Neuronal stem cell (in vitro differentiated cells): Measurements from ENCODE around the gene GPR17.

ENCODE experiments used
- DNase-seq: peaks from one replicate; pipeline ENCODE4 v3.0.0-alpha.2; 2013; ENCODE audit warnings: low spot score
- H2AFZ ChIP-seq: one replicate; pipeline ENCODE4 v1.6.1; 2013; ENCODE audit warnings: mild to moderate bottlenecking, low read length, inconsistent platforms
- H2AK5ac ChIP-seq: 2 replicates; pipeline ENCODE4 v1.6.1; 2013; ENCODE audit warnings: low read depth, mild to moderate bottlenecking, inconsistent platforms, low read length, moderate library complexity, mixed read lengths
- H2BK120ac ChIP-seq: 2 replicates; pipeline ENCODE4 v1.6.1; 2013; ENCODE audit warnings: low read depth, mild to moderate bottlenecking, inconsistent platforms, low read length, moderate library complexity, mixed read lengths
- H2BK12ac ChIP-seq: one replicate; pipeline ENCODE4 v1.6.1; 2013; ENCODE audit warnings: low read length, inconsistent platforms
- H2BK15ac ChIP-seq: 2 replicates; pipeline ENCODE4 v1.6.1; 2013; ENCODE audit warnings: mild to moderate bottlenecking, low read length, inconsistent platforms, mixed read lengths
- H2BK5ac ChIP-seq: one replicate; pipeline ENCODE4 v1.6.1; 2013; ENCODE audit warnings: inconsistent platforms, mild to moderate bottlenecking, low read length, moderate library complexity
- H3K14ac ChIP-seq: one replicate; pipeline ENCODE4 v1.6.1; 2013; ENCODE audit warnings: low read length, inconsistent platforms
- H3K18ac ChIP-seq: 2 replicates; pipeline ENCODE4 v1.6.1; 2013; ENCODE audit warnings: low read length, inconsistent platforms
- H3K23ac ChIP-seq: 2 replicates; pipeline ENCODE4 v1.6.1; 2013; ENCODE audit warnings: low read depth, mild to moderate bottlenecking, mixed read lengths, low read length, inconsistent platforms; ENCODE audit not compliant: poor library complexity
- H3K27ac ChIP-seq: replicated peaks from 3 replicates; pipeline ENCODE4 v1.5.1; 2013; ENCODE audit warnings: low read length, inconsistent platforms
- H3K27me3 ChIP-seq, 3 experiments: 2 replicates each; pipeline ENCODE4 v1.6.1; 2013; ENCODE audit warnings: low read length in 3 of 3, mild to moderate bottlenecking in 2 of 3, inconsistent platforms in 1 of 3, low read depth in 1 of 3, mixed read lengths in 1 of 3, moderate library complexity in 1 of 3; ENCODE audit not compliant: control insufficient read depth in 3 of 3, insufficient read depth in 3 of 3
- H3K36me3 ChIP-seq, 2 donors: replicated peaks in 1 of 2; 2 replicates each; pipeline ENCODE4 v1.6.1; 2013; ENCODE audit warnings: low read length in 2 of 2; ENCODE audit not compliant: control insufficient read depth in 2 of 2, insufficient read depth in 2 of 2
- H3K4ac ChIP-seq: 2 replicates; pipeline ENCODE4 v1.6.1; 2013; ENCODE audit warnings: inconsistent platforms, mild to moderate bottlenecking, low read length, moderate library complexity
- H3K4me1 ChIP-seq, 2 donors: 1 replicate in 1 of 2; 2 replicates in 1 of 2; pipeline ENCODE4 v1.6.1; 2013; ENCODE audit warnings: low read length in 2 of 2, low read depth in 1 of 2; ENCODE audit not compliant: control insufficient read depth in 2 of 2, insufficient read depth in 1 of 2
- H3K4me2 ChIP-seq: one replicate; pipeline ENCODE4 v1.6.1; 2013; ENCODE audit warnings: mild to moderate bottlenecking, low read length, inconsistent platforms; ENCODE audit not compliant: insufficient read depth, poor library complexity, severe bottlenecking
- H3K4me3 ChIP-seq, 2 donors: 2 replicates each; pipeline ENCODE4 v1.5.1; 2013; ENCODE audit warnings: low read length in 2 of 2, mild to moderate bottlenecking in 2 of 2, inconsistent platforms in 1 of 2, moderate library complexity in 1 of 2
- H3K79me1 ChIP-seq: one replicate; pipeline ENCODE4 v1.6.1; 2013; ENCODE audit warnings: low read depth, mild to moderate bottlenecking, inconsistent platforms, low read length, moderate library complexity
- H3K9ac ChIP-seq: one replicate; pipeline ENCODE4 v1.6.1; 2013; ENCODE audit warnings: mild to moderate bottlenecking, low read depth, low read length, inconsistent platforms; ENCODE audit not compliant: poor library complexity
- H3K9me3 ChIP-seq, 2 donors: replicated peaks in 1 of 2; 2 replicates each; pipeline versions ENCODE3 to v1.6.1; 2013; ENCODE audit warnings: low read length in 2 of 2, mild to moderate bottlenecking in 2 of 2, inconsistent platforms in 1 of 2, low read depth in 1 of 2, mixed read lengths in 1 of 2, moderate library complexity in 1 of 2; ENCODE audit not compliant: control insufficient read depth in 2 of 2, insufficient read depth in 1 of 2
- H4K8ac ChIP-seq: one replicate; pipeline ENCODE4 v1.6.1; 2013; ENCODE audit warnings: low read depth, mild to moderate bottlenecking, inconsistent platforms, low read length, moderate library complexity
- H4K91ac ChIP-seq: one replicate; pipeline ENCODE4 v1.6.1; 2013; ENCODE audit warnings: low read length, low read depth, mild to moderate bottlenecking, inconsistent platforms; ENCODE audit not compliant: poor library complexity
- WGBS, 2 donors: extraction: QIAGEN DNeasy Blood & Tissue Kit; methylation state at CpG; one replicate each; pipeline ENCODE4 v1.1.7; 2013; ENCODE audit warnings: missing lambda C conversion rate in 2 of 2, mixed read lengths in 1 of 2; ENCODE audit not compliant: insufficient read length in 2 of 2, insufficient replicate concordance in 1 of 2; ENCODE audit errors: extremely low coverage in 2 of 2; 5-methylcytosine and 5-hydroxymethylcytosine counted together

The GPR17 gene

GRCh38 chr2:127632592-127633489 lies 13.1 kb upstream of the GPR17 start:
- peak overlapping the region; percentile 46 for H2AK5ac ChIP-seq
- no peak overlapping the region for H2AFZ ChIP-seq
- peak overlapping the region; percentile 73 for H3K23ac ChIP-seq
- no peaks in the 10 kb centered on the region for H3K79me1 ChIP-seq
- peak overlapping the region; percentile 11 for H3K4ac ChIP-seq
- H3K4me2 ChIP-seq = no peak overlapping the region
- H3K14ac ChIP-seq = peak overlapping the region; percentile 38
- no peak overlapping the region for H2BK120ac ChIP-seq
- WGBS, 2 donors = no CpG with 5 or more reads among the region's 25 CpGs
- H2BK12ac ChIP-seq = no peak overlapping the region
- no peak overlapping the region for H3K4me3 ChIP-seq
- no peak for DNase-seq
- peak overlapping the region; percentile 81 for H2BK15ac ChIP-seq
- no peak overlapping the region for H3K27ac ChIP-seq
- H3K4me1 ChIP-seq = peaks cover 7 to 9% of the 10 kb centered on the region in 2 donors
- peak overlapping the region; percentile 13 for H2BK5ac ChIP-seq
- no peaks in the 10 kb centered on the region for H3K36me3 ChIP-seq
- no peaks in the 10 kb centered on the region for H3K27me3 ChIP-seq
- H3K9ac ChIP-seq = no peak overlapping the region
- no peaks in the 10 kb centered on the region for H3K9me3 ChIP-seq
- no peak overlapping the region for H4K8ac ChIP-seq
- H4K91ac ChIP-seq = peak overlapping the region; percentile 53
- H3K18ac ChIP-seq = peak overlapping the region; percentile 65

GRCh38 chr2:127633556-127634065 lies 12.3 kb upstream of the GPR17 start:
- Histone ChIP-seq H3K23ac (peak overlapping the region; percentile 73), H2BK12ac (peak overlapping the region; percentile 73), H2AFZ (peak overlapping the region; percentile 66), H4K91ac (peak overlapping the region; percentile 53), H2AK5ac (peak overlapping the region; percentile 81), H3K36me3 (no peaks in the 10 kb centered on the region), H3K4me3 (no peak overlapping the region), H2BK120ac (no peak overlapping the region), H3K27ac (no peak overlapping the region), H3K4me1 (peaks cover 7 to 16% of the 10 kb centered on the region in 2 donors), H3K4ac (peak overlapping the region; percentile 11), H3K9ac (peak overlapping the region; percentile 3), H3K14ac (no peak overlapping the region), H3K9me3 (no peaks in the 10 kb centered on the region), H2BK5ac (peak overlapping the region; percentile 66), H3K79me1 (no peaks in the 10 kb centered on the region), H2BK15ac (peak overlapping the region; percentile 17), H3K27me3 (no peaks in the 10 kb centered on the region), H4K8ac (no peak overlapping the region), H3K4me2 (no peak overlapping the region), H3K18ac (peak overlapping the region; percentile 84)
- no peak for DNase-seq
- WGBS, 2 donors = no CpG with 5 or more reads among the region's 9 CpGs

- Histone ChIP-seq H2AK5ac (peak overlapping the region; percentile 37), H3K23ac (no peak overlapping the region), H3K36me3 (no peaks in the 10 kb centered on the region), H3K4me1 (peaks cover 7 to 16% of the 10 kb centered on the region in 2 donors), H3K9me3 (no peaks in the 10 kb centered on the region), H3K4me3 (no peak overlapping the region), H3K9ac (no peak overlapping the region), H2BK120ac (no peak overlapping the region), H3K18ac (peak overlapping the region; percentile 84), H2AFZ (peak overlapping the region; percentile 66), H3K4ac (no peak overlapping the region), H3K14ac (no peak overlapping the region), H3K27ac (no peak overlapping the region), H2BK12ac (peak overlapping the region; percentile 73), H3K79me1 (no peaks in the 10 kb centered on the region), H3K4me2 (no peak overlapping the region), H3K27me3 (no peaks in the 10 kb centered on the region), H2BK5ac (peak overlapping the region; percentile 66), H4K91ac (no peak overlapping the region), H4K8ac (no peak overlapping the region), H2BK15ac (peak overlapping the region; percentile 89)
- WGBS, 2 donors = no CpG with 5 or more reads among the region's 16 CpGs
- no peak for DNase-seq
Measured at GRCh38 chr2:127634066-127634617, 11.8 kb upstream of the GPR17 start.
